Measurements from ENCODE around the gene PFN4.
"Not testable (repeated sequence)": the region's sequence is repeated elsewhere in the genome, so short reads cannot be mapped to it uniquely, and the experiment has no call there.

DNA sequence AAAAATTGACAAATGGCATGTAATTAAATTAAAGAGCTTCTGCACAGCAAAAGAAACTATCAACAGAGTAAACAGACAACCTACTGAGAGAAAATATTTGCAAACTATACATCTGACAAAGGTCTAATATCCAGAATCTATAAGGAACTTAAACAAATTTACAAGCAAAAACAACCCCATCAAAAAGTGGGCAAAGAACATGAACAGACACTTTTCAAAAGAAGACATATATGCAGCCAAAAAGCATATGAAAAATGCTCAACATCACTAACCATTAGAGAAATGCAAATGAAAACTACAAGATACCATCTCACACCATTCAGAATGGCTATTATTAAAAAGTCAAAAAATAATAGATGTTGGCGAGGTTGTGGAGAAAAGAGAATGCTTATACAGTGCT is 13.7 kb downstream of the PFN4 start:
- TF ChIP-seq, protein P1, sequence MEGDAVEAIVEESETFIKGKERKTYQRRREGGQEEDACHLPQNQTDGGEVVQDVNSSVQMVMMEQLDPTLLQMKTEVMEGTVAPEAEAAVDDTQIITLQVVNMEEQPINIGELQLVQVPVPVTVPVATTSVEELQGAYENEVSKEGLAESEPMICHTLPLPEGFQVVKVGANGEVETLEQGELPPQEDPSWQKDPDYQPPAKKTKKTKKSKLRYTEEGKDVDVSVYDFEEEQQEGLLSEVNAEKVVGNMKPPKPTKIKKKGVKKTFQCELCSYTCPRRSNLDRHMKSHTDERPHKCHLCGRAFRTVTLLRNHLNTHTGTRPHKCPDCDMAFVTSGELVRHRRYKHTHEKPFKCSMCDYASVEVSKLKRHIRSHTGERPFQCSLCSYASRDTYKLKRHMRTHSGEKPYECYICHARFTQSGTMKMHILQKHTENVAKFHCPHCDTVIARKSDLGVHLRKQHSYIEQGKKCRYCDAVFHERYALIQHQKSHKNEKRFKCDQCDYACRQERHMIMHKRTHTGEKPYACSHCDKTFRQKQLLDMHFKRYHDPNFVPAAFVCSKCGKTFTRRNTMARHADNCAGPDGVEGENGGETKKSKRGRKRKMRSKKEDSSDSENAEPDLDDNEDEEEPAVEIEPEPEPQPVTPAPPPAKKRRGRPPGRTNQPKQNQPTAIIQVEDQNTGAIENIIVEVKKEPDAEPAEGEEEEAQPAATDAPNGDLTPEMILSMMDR (IDR thresholded peaks at IDR 0.05 in 4 of 5, conservative IDR thresholded peaks at IDR 0.05 in 1 of 5) = not testable (repeated sequence)
- TF ChIP-seq POLR2A (IDR thresholded peaks at IDR 0.05) = not testable (repeated sequence)
